CD14-positive monocyte (primary cell): ENCODE measurements around the gene PPFIA1. TPM values are rescaled to one million over a fixed set of nuclear protein-coding genes. Genes with fewer than 3 reads are reported as not detected.

Experiments
- DNase-seq, 3 donors: peaks; one replicate each; pipeline ENCODE4 v3.0.0-alpha.2; 2011 to 2022
- H2AFZ ChIP-seq: 2 replicates; pipeline ENCODE4 v1.6.0; 2012; ENCODE audit warnings: mild to moderate bottlenecking, low read depth, low read length, inconsistent platforms; ENCODE audit not compliant: insufficient read depth, poor library complexity, severe bottlenecking
- H3K27ac ChIP-seq, 2 donors: 1 replicate in 1 of 2; 2 replicates in 1 of 2; pipeline ENCODE4 v1.5.1; 2012 to 2013; ENCODE audit warnings: low read length in 2 of 2, control low read depth in 1 of 2, inconsistent platforms in 1 of 2, low read depth in 1 of 2, mild to moderate bottlenecking in 1 of 2
- H3K27me3 ChIP-seq, 2 donors: one replicate each; pipeline versions ENCODE4 v1.6.0 to v1.6.1; 2011 to 2013; ENCODE audit warnings: low read length in 2 of 2; ENCODE audit not compliant: control insufficient read depth in 2 of 2, insufficient read depth in 2 of 2
- H3K36me3 ChIP-seq, 2 donors: replicated peaks in 1 of 2; 1 replicate in 1 of 2; 2 replicates in 1 of 2; pipeline versions ENCODE4 v1.5.1 to v1.6.1; 2012 to 2013; ENCODE audit warnings: low read length in 2 of 2, control low read depth in 1 of 2, inconsistent platforms in 1 of 2, mild to moderate bottlenecking in 1 of 2; ENCODE audit not compliant: insufficient read depth in 2 of 2, control insufficient read depth in 1 of 2
- H3K4me1 ChIP-seq, 2 donors: 1 replicate in 1 of 2; 2 replicates in 1 of 2; pipeline versions ENCODE4 v1.5.1 to v1.6.1; 2012 to 2013; ENCODE audit warnings: low read length in 2 of 2, control low read depth in 1 of 2, inconsistent platforms in 1 of 2, mild to moderate bottlenecking in 1 of 2, moderate library complexity in 1 of 2; ENCODE audit not compliant: insufficient read depth in 2 of 2, control insufficient read depth in 1 of 2
- H3K4me2 ChIP-seq: replicated peaks from 2 replicates; pipeline ENCODE3; 2012; ENCODE audit warnings: low read length, moderate library complexity, mild to moderate bottlenecking; ENCODE audit not compliant: poor library complexity, severe bottlenecking; ENCODE audit errors: extremely low read depth
- H3K4me3 ChIP-seq, 3 experiments: fragments of 200-600 bp in 1 of 3; sonication (generic) in 1 of 3; replicated peaks in 1 of 3; 1 replicate in 2 of 3; 2 replicates in 1 of 3; pipeline ENCODE4 v1.5.1; 2011 to 2013; ENCODE audit warnings: low read length in 3 of 3, mild to moderate bottlenecking in 3 of 3, control low read depth in 2 of 3, low read depth in 2 of 3, inconsistent platforms in 1 of 3, moderate library complexity in 1 of 3
- H3K79me2 ChIP-seq: 2 replicates; pipeline ENCODE4 v1.6.0; 2012; ENCODE audit warnings: mild to moderate bottlenecking, control low read depth, inconsistent platforms, low read length, moderate library complexity; ENCODE audit not compliant: insufficient read depth
- H3K9ac ChIP-seq: 2 replicates; pipeline ENCODE4 v1.6.0; 2017; ENCODE audit warnings: low read length, mild to moderate bottlenecking; ENCODE audit not compliant: insufficient read depth, poor library complexity, severe bottlenecking
- H3K9me3 ChIP-seq, 2 donors: replicated peaks in 1 of 2; 1 replicate in 1 of 2; 2 replicates in 1 of 2; pipeline versions ENCODE4 v1.5.1 to v1.6.1; 2012 to 2013; ENCODE audit warnings: low read length in 2 of 2, control low read depth in 1 of 2; ENCODE audit not compliant: control insufficient read depth in 1 of 2, insufficient read depth in 1 of 2
- H4K20me1 ChIP-seq: 2 replicates; pipeline ENCODE4 v1.6.0; 2012; ENCODE audit warnings: mild to moderate bottlenecking, low read length, control low read depth, moderate library complexity; ENCODE audit not compliant: insufficient read depth
- H3K27ac Mint-ChIP-seq, 7 donors: one replicate each; pipeline ENCODE4 v1.8.0; 2020; ENCODE audit warnings: mild to moderate bottlenecking in 7 of 7, mixed read lengths in 7 of 7, moderate library complexity in 6 of 7, inconsistent platforms in 2 of 7
- H3K27me3 Mint-ChIP-seq, 3 donors: one replicate each; pipeline ENCODE4 v1.8.0; 2021 to 2022; ENCODE audit warnings: low read depth in 3 of 3, mild to moderate bottlenecking in 3 of 3, mixed read lengths in 3 of 3, moderate library complexity in 3 of 3, inconsistent platforms in 1 of 3
- H3K36me3 Mint-ChIP-seq, 2 donors: one replicate each; pipeline ENCODE4 v1.8.0; 2020; ENCODE audit warnings: mixed read lengths in 2 of 2, inconsistent platforms in 1 of 2, mild to moderate bottlenecking in 1 of 2
- H3K4me1 Mint-ChIP-seq: one replicate; pipeline ENCODE4 v1.8.0; 2020; ENCODE audit warnings: mild to moderate bottlenecking, mixed read lengths
- H3K4me3 Mint-ChIP-seq, 2 donors: one replicate each; pipeline ENCODE4 v1.8.0; 2020; ENCODE audit warnings: mild to moderate bottlenecking in 2 of 2, mixed read lengths in 2 of 2, moderate library complexity in 1 of 2
- H3K9me3 Mint-ChIP-seq, 7 donors: one replicate each; pipeline ENCODE4 v1.8.0; 2020 to 2022; ENCODE audit warnings: mixed read lengths in 7 of 7, mild to moderate bottlenecking in 6 of 7, moderate library complexity in 6 of 7, inconsistent platforms in 2 of 7
- WGBS: methylation state at CpG from one replicate; pipeline ENCODE4 v1.1.5; 2013; ENCODE audit warnings: missing lambda C conversion rate; ENCODE audit not compliant: insufficient coverage; 5-methylcytosine and 5-hydroxymethylcytosine counted together
- intact Hi-C, 2 donors: fragments of 100-400 bp; cut with micrococcal nuclease; formaldehyde crosslinking; loops; one replicate each; pipeline versions ENCODE4 v1.15.0 to v1.15.1; 2023
- polyA plus RNA-seq, 3 donors: library from polyadenylated mRNA; depleted of rRNA in 1 of 3; unstranded in 2 of 3; stranded (reverse) in 1 of 3; fragments of 300-500 nt in 2 of 3; fragments of >200 nt in 1 of 3; fragmentation: Illumina TruSeq in 2 of 3; gene quantifications; 1 replicate in 2 of 3; 2 replicates in 1 of 3; pipeline ENCODE4 v1.2.3, GENCODE V29; 2012 to 2021
- TF ChIP-seq, protein P1 (sequence below): fragments of 200-600 bp; IDR thresholded peaks from one replicate; pipeline ENCODE4 v1.8.0; 2022; ENCODE audit warnings: antibody characterized with exemption, mild to moderate bottlenecking

Gene PPFIA1
- polyA plus RNA-seq, 3 donors, result 7.5 to 65.7 (median 15.5) TPM

DNA sequence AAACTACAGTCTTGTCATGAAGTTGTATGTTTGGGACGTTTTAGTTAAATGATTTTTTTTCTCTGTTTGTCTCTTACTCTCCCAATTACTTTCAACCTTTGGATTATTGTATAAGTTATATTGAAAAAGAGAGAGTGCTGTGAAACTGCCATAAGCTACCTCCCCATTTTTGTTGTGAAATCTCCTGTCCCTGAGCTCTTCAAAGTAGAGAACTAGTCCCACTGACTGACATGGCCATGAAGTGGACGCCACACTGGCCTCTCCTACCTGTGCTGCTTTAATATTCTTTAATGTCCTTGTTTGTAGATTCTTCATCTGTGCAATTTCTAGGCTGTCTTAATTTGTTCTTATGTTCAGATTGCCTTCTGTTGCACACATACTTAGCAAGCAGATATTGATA is 56.3 kb downstream of the PPFIA1 start:
- Mint-ChIP-seq H3K4me1 (peaks cover 60% of the 10 kb centered on the region), H3K9me3 (no peaks in the 10 kb centered on the region), H3K36me3 (peaks cover 43 to 47% of the 10 kb centered on the region in 2 donors), H3K4me3 (peak overlapping the region; percentile 65 to 88), H3K27me3 (peaks cover 0 to 4% (median 0%) of the 10 kb centered on the region in 3 donors), H3K27ac (peak overlapping the region; percentile 93 to 97 (median 97))
- no peaks in the 10 kb centered on the region for H3K9me3 ChIP-seq
- TF ChIP-seq, protein P1, sequence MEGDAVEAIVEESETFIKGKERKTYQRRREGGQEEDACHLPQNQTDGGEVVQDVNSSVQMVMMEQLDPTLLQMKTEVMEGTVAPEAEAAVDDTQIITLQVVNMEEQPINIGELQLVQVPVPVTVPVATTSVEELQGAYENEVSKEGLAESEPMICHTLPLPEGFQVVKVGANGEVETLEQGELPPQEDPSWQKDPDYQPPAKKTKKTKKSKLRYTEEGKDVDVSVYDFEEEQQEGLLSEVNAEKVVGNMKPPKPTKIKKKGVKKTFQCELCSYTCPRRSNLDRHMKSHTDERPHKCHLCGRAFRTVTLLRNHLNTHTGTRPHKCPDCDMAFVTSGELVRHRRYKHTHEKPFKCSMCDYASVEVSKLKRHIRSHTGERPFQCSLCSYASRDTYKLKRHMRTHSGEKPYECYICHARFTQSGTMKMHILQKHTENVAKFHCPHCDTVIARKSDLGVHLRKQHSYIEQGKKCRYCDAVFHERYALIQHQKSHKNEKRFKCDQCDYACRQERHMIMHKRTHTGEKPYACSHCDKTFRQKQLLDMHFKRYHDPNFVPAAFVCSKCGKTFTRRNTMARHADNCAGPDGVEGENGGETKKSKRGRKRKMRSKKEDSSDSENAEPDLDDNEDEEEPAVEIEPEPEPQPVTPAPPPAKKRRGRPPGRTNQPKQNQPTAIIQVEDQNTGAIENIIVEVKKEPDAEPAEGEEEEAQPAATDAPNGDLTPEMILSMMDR, result no peak
- 0% methylated on average over 1 of the region's 2 CpGs for WGBS
- peaks cover 31 to 35% of the 10 kb centered on the region in 2 donors for H3K36me3 ChIP-seq
- H3K27ac ChIP-seq, result peak overlapping the region; percentile 89
- intact Hi-C loops, result loop anchor here in 1 of 2 donors (2.0 kb wide), 2 partner anchors 16 to 56 kb away; partner anchors contain the start of gene PPFIA1
- no peaks in the 10 kb centered on the region for H4K20me1 ChIP-seq
- peaks cover 34% of the 10 kb centered on the region for H3K79me2 ChIP-seq
- no peaks in the 10 kb centered on the region for H3K27me3 ChIP-seq
- H3K4me3 ChIP-seq, result peak overlapping the region; percentile 32 to 67 (median 57)
- H3K4me1 ChIP-seq, result peaks cover 62% of the 10 kb centered on the region in 2 donors
- peak overlapping the region; percentile 40 for H2AFZ ChIP-seq
- DNase-seq, result peak in 1 of 3 donors; percentile 43
- H3K4me2 ChIP-seq, result peak overlapping the region; percentile 75
- peak overlapping the region; percentile 51 for H3K9ac ChIP-seq

DNA sequence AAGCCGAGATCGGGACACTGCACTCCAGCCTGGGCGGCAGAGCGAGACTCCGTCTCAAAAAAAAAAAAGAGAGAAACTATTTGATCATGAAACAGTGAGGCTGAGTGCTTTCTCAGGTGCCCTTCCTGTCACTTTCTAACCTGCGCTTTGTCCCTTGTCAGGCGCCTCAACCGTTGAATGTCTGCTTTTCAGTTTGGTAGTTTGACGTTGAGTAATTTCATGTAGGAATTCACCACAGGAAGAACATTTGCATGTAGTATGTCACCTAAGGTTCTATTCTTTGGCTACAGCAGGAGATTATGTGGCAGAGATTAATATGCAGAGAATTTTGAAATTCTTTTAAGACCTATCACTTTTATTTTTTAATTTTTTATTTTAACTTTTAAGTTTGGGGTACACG is 57.2 kb downstream of the PPFIA1 start:
- H3K36me3 Mint-ChIP-seq, result peaks cover 45 to 46% of the 10 kb centered on the region in 2 donors
- H3K4me3 Mint-ChIP-seq, result no peak overlapping the region

More for the DNA sequence above, 57.2 kb downstream of the PPFIA1 start:
- Histone ChIP-seq H3K4me3 (no peak overlapping the region), H4K20me1 (no peaks in the 10 kb centered on the region), H3K4me1 (peaks cover 60 to 61% of the 10 kb centered on the region in 2 donors), H3K4me2 (no peak overlapping the region), H3K9me3 (no peaks in the 10 kb centered on the region), H2AFZ (no peak overlapping the region), H3K79me2 (peaks cover 30% of the 10 kb centered on the region), H3K27ac (peak overlapping the region; percentile 89), H3K27me3 (no peaks in the 10 kb centered on the region), H3K9ac (no peak overlapping the region), H3K36me3 (peaks cover 37 to 43% of the 10 kb centered on the region in 2 donors)
- Mint-ChIP-seq H3K4me1 (peaks cover 56% of the 10 kb centered on the region), H3K27ac (peak overlapping the region; percentile 93 to 97 (median 97)), H3K27me3 (peaks cover 0 to 4% (median 0%) of the 10 kb centered on the region in 3 donors), H3K9me3 (no peaks in the 10 kb centered on the region)
- TF ChIP-seq, protein P1, result no peak
- intact Hi-C loops, result loop anchor here in 1 of 2 donors (2.0 kb wide), 2 partner anchors 17 to 57 kb away; partner anchors contain the start of gene PPFIA1
- peak in 1 of 3 donors; percentile 18 for DNase-seq
- 100% methylated on average over 2 of the region's 10 CpGs for WGBS
